GM03348 (cell line): ENCODE results near the gene AARS2.
"Not testable (repeated sequence)": the region's sequence is repeated elsewhere in the genome, so short reads cannot be mapped to it uniquely, and the experiment has no call there.

Experiments used
- DNase-seq: peaks from one replicate; pipeline ENCODE4 v3.0.0; 2012; ENCODE audit warnings: low spot score

The AARS2 gene

GRCh38 chr6:44312901-44313788 lies at the start of gene AARS2:
AARS2 (minus strand) TSS chr6:44313347; CDS start chr6:44313323, 24 bp downstream.
- DNase-seq, result peak; percentile 95

DNA sequence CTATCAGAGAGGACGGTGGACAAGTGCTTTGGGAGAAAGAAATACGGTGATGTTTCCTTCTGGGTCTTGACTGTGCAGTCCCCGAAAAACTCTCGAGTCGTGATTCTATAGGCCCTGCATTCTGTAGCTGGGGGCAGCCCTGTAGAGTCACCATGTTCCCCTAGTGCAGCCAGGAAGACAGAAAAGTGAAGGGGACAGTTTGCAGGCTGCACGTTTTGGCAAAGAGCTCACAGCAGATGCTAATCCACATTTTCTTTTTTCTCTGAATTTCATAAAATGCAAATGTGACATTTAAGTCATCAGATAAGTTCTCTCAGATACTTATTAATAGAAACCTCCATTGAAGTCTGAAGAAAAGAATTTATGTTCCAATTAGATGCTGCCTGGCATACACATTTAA lies 48.8 kb upstream of the AARS2 start:
- DNase-seq, result no peak

DNA sequence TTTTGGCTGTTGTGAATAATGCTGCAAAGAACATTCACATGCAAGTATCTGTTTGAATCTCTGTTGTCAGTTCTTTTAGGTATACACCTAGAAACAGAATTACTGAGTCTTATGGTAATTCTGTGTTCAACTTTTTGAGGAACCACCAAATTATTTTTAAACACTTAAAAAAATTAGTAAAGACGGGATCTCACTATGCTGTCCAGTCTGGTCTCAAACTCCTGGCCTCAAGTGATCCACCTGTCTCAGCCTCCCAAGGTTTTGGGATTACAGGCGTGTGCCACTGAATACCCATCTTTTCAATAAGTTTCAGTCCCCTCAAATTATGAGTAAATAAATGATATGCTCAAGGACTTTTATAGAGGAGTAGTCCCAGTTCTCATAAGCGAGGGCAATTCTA lies 46.8 kb upstream of the AARS2 start:
- no peak for DNase-seq

DNA sequence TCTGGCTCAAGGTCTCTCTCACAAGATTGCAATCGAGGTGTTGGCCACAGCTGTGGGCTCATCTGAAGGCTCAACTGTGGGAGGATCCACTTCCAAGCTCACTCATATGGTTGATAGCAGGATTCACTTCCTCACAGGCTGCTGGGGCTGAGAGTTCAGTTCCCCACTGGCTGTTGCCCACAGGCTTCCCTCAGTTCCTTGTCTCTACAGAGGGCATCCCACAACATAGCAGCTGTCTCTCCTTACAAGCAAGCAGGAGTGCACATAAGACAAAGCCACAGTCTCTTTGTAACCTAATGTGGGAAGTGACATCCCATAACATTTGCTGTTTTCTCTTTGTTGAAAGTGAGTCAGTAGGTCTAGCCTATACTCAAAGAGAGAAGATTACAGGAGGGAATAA lies 43.3 kb upstream of the AARS2 start:
- DNase-seq, result no peak

DNA sequence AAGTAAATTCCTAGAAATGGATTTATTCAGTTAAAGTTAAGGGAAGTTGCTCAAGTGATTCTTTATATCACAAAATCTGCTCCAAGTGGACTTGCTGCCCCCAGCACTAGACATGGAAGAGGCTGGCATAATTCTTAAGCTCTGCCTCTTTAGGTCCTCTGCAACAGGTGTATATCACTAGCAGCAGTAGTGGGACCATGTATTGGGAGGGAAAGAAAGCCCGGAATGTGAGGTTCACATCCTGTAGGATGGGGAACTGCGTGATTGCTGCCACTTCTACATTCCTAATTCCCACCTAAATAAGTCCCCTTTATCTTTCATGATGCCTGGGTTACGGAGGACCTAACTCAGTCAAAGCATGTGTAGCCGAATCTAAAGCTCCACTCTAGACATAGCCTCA lies 42.5 kb upstream of the AARS2 start:
- DNase-seq, result no peak

- DNase-seq, result no peak
Measured at GRCh38 chr6:44353336-44353735, 40.2 kb upstream of the AARS2 start.

GRCh38 chr6:44352259-44352658 lies 39.1 kb upstream of the AARS2 start:
- no peak for DNase-seq

DNA sequence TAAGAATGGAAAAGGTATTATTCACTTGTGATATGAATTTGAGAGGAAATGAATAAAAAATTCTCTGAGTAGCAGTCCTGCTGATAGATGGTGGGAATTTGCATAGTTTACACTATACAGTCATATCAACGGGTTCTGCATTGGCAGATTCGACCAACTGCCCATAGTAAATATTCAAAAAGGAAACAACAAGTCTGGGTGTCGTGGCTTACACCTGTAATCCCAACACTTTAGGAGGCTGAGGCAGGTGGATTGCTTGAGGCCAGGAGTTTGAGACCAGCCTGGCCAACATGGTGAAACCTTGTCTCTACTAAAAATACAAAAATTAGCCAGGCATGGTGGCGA lies 37.5 kb upstream of the AARS2 start:
- not testable (repeated sequence) for DNase-seq

DNA sequence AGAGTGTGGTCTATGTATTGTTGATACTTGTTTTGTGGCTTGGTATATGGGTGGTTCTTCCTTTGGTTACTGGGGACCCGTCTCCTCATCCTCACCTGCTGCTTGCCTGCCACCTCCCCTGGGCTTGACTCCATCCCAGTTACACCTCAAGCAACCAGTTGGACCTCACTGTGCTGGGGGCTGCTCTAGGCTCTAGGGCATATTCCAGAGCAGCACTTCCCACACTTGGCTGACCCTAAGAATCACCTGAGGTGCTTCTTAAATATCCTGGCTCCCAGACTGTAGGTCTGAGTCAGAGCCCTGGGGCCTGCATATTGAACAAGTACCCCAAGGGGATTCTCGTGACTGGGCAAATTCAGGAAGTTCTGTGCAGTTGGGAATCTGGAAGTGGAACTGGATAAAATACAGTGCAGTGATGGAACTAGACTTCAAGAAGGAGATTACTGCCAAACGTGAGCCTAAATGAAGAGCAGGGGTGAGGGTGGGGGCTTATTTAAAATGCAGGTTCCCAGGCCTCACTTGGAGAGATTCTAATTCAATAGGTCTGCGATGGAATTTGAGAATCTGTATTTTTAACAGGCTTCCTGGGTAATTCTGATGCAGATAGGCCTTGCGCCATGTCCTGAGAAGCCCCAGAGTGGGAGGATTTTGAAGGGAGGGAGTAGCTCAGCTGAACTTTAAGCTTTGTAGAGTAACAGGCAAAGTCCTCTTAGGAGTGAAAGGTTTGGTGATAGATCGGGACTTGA lies 36.9 kb upstream of the AARS2 start:
- DNase-seq, result no peak

DNA sequence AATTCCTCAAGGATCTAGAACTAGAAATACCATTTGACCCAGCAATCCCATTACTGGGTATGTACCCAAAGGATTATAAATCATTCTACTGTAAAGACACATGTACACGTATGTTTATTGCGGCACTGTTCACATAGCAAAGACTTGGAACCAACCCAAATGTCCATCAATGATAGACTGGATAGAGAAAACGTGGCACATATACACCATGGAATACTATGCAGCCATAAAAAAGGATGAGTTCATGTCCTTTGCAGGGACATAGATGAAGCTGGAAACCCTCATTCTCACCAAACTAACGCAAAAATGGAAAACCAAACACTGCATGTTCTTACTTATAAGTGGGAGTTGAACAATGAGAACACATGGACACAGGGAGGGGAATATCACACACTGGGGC lies 33.7 kb upstream of the AARS2 start:
- DNase-seq, result not testable (repeated sequence)

DNA sequence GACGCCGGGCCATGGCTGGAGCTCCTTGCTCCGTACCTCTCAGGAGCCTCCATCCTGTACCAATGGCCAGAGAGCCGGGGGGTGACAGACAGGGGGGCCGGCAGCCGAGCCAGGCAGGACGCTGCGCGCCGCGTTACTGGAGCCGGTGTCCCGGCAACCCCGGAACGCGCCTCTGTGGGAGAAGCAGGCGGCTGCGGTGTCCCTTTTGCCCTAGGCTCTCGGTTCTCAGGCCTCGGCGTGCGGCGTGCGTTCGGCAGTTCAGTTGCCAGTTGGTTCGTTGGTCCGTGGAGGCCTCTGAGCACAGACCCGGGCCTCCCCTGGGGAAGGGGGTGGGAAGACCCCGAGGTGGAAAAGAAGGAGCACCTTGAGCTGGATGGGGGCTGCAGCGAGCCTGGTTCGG lies 29.3 kb upstream of the AARS2 start, which contains the start of gene SPATS1:
Gene SPATS1, plus strand, starts transcription at position 162 of the 400 bp plus-strand sequence. CDS start 446 bp downstream, outside the sequence.
- peak; percentile 43 for DNase-seq

DNA sequence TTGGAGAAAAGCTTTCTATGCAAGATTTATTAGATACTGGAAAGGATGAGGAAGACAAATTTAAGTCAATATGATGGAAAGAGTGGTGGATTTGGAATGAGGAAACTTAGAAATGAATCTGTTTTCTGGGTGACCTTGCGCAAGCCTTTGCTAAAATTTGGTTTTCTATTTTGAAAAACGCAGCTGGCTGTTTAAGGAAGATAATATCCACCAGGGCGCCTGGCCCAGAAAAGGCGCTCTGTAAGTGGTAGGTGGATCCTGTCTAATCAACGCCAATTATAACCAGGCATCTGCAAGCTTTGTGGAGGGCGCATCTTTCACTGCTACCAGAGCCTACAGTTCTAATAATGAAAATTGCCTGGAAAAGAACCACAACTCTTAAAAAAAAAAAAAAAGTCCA lies 28.9 kb upstream of the AARS2 start:
- peak; percentile 41 for DNase-seq

GRCh38 chr6:44341095-44341890 lies 28.1 kb upstream of the AARS2 start:
- no peak for DNase-seq

- no peak for DNase-seq
Measured at GRCh38 chr6:44339763-44340625, 26.8 kb upstream of the AARS2 start.

DNA sequence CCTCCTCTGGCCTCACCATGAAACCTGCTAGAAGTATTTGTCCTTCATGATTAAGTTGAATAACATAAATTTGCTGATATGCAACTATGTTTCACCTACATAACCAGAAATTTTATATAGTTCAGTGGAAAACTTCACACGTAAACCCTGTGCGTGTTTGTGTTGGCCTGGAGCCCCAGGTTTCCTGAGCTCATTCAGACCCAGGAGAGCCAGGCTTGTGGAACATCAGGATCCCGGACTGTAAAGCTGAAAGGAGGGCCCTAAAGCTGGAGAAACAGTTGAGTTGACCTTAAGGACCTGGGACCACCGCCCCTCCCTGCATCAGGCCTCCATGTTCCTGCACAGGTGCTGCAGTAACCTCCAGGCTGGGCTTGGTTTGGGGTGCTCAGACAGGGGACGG lies 26.2 kb upstream of the AARS2 start:
- DNase-seq, result no peak

- peak; percentile 81 for DNase-seq
Measured at GRCh38 chr6:44338228-44339122, 25.3 kb upstream of the AARS2 start.

DNA sequence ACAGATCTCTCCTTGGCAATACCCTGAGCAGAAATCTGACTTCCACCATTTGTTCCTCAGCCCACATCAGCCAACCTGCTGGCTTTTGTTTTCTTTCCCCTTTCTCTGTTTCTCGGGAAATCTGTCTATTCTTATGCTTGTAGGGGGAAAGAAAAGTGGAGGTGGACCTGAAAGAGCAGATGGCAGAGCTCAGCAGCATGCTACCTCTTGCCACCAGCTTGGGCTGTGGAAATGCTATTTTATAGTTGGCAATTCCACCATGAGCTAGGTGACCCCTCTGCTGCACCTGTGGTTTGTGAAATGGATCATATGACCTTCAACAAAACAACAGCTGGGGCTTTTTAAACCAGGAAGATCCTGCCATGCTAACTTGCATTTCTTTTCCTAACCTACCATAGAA lies 22.5 kb upstream of the AARS2 start:
- no peak for DNase-seq

DNA sequence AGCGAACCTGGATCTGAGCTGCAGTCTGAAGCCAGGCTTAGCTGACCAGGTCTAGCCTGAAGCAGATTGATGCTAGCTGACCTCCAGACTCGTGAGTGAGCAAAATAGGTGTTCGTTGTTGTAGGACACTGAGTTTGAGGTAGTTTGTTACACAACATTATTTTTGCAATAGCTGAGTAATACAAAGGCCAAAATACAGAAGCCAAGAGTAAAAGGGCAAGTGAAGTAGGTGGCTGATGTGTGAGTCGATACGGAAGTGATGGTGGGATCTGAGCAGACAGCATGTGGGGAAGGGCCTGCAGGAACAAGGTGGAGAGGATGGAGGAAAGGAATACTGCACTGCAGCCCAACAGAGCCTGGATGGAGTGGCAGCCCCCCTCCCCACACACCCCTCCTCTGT lies 20.8 kb upstream of the AARS2 start:
- DNase-seq, result no peak

DNA sequence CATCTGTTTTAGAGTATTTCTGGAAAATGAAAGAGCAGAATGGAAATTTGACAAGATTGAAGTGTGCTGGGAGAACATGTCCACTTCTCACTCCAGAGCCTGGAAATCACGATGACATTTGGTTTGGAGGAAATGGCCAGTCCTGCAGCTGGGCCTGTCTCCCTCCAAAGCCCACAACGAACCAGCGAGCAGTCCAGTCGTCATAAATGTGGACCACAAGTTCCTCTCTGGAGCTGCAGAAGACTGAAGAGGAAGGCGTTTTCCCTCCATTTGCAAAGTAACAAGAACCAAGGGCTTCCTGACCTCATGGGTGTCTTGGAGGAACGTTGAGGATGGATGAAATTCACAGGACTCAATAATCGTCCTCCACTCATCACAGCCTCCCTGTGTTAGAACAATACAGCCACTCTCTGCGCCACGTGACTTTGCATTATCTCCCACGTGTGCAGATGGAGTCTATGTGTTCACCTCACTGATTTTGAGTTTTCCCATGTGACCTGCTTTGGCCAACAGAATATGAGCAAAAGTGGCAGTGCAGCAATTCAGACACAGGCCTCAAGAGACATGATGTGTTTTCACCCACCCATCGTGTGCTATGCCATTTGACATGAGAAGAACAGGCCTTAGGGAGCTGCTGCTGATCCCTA lies 20.2 kb upstream of the AARS2 start:
- no peak for DNase-seq

DNA sequence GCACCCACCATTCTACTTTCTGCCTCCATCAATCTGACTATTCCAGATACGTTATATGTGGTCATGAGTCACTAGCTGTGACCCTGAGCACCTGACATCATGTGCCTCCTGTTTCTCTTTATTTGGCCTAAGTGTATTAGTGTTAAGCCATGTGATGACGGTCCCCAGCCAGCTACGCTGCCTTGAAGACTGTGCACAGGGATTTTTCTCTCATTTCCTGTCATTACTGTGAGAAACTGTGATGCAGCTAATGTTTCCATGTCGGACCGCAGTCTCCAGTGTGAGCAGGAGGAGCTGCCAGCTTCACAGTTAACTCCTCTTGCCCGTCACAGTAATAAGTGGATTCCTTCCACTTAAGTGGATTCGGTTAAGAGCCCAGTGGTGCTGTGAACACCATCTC lies 19.4 kb upstream of the AARS2 start:
- DNase-seq, result no peak
